A673 (cell line): ENCODE data around the gene PDXDC1.
"Not testable (repeated sequence)": the region's sequence is repeated elsewhere in the genome, so short reads cannot be mapped to it uniquely, and the experiment has no call there.

Experiments used
- EZH2 ChIP-seq: fragments of 200-600 bp; sonication (generic); IDR thresholded peaks from 2 replicates; pipeline ENCODE4 v1.6.1; 2017; ENCODE audit warnings: borderline replicate concordance, low read depth, mild to moderate bottlenecking, mixed read lengths, antibody characterized with exemption, low read length; ENCODE audit not compliant: poor library complexity, severe bottlenecking
- TF ChIP-seq, protein P1 (sequence below): fragments of 300-800, 200-600 bp; sonication (generic); conservative IDR thresholded peaks from 2 replicates; pipeline ENCODE4 v1.5.1; 2017; ENCODE audit warnings: low read depth, mild to moderate bottlenecking, antibody characterized with exemption, low read length, moderate library complexity, mixed read lengths

DNA sequence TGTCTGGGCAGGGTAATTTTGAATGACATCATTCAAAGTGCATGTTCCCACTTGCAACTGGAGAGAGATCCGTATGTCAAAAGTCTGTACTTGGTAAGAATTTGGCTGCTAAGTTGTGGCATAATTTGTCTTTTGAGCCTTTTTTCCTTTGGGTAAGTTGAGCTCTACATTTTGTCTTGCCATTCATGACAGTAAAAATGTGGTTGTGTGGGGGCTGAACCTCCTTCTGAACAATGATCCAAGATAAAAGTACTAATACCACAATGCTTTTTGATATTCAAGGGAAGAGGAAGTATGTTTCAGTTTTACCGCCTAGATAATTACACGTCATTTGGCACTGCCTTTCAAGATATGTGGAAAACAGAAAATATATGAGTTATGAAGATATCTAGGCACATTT lies 32.1 kb upstream of the PDXDC1 start:
- not testable (repeated sequence) for TF ChIP-seq EZH2
- TF ChIP-seq, protein P1, sequence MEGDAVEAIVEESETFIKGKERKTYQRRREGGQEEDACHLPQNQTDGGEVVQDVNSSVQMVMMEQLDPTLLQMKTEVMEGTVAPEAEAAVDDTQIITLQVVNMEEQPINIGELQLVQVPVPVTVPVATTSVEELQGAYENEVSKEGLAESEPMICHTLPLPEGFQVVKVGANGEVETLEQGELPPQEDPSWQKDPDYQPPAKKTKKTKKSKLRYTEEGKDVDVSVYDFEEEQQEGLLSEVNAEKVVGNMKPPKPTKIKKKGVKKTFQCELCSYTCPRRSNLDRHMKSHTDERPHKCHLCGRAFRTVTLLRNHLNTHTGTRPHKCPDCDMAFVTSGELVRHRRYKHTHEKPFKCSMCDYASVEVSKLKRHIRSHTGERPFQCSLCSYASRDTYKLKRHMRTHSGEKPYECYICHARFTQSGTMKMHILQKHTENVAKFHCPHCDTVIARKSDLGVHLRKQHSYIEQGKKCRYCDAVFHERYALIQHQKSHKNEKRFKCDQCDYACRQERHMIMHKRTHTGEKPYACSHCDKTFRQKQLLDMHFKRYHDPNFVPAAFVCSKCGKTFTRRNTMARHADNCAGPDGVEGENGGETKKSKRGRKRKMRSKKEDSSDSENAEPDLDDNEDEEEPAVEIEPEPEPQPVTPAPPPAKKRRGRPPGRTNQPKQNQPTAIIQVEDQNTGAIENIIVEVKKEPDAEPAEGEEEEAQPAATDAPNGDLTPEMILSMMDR = not testable (repeated sequence)
